Epithelial cell of proximal tubule (primary cell): Measurements from ENCODE around the gene PTGS2. TPM values are rescaled to one million over a fixed set of nuclear protein-coding genes. Genes with fewer than 3 reads are reported as not detected.
"Not testable (repeated sequence)": the region's sequence is repeated elsewhere in the genome, so short reads cannot be mapped to it uniquely, and the experiment has no call there.

Experiments
- DNase-seq: peaks from one replicate; pipeline ENCODE4 v3.0.0-alpha.2; 2011; ENCODE audit warnings: low read depth
- H3K4me3 ChIP-seq: 2 replicates; pipeline ENCODE4 v1.5.1; 2011; ENCODE audit warnings: low read depth, mild to moderate bottlenecking, low read length
- total RNA-seq: library from RNA; depleted of rRNA; stranded (reverse); fragments of >200 nt; gene quantifications from 2 replicates; pipeline ENCODE4 v1.2.3, GENCODE V29; 2015
- TF ChIP-seq, protein P1 (sequence below): conservative IDR thresholded peaks from 2 replicates; pipeline ENCODE4 v1.5.1; 2012; ENCODE audit warnings: low read depth, mild to moderate bottlenecking, low read length

PTGS2 gene
- total RNA-seq, 1 donor from 2014 or later: 4.3 TPM

DNA sequence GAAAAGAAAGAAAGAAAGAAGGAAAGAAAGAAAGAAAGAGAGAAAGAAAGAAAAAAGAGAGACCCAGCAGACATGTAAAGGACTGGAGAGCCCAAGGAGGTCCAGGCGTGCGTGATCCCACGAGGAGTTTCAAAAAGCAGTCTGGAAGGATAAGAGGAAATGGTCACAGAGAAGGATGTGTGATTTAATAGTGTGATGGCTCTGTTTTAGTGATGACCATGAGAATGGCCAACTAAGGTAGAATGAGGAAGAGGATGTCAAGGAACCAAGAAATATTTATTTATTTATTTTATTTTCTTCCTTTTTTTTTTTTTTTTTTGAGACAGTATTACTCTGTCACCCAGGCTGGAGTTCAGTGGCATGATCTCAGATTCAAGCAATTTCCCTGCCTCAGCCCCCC is 25.5 kb downstream of the PTGS2 start:
- TF ChIP-seq, protein P1, sequence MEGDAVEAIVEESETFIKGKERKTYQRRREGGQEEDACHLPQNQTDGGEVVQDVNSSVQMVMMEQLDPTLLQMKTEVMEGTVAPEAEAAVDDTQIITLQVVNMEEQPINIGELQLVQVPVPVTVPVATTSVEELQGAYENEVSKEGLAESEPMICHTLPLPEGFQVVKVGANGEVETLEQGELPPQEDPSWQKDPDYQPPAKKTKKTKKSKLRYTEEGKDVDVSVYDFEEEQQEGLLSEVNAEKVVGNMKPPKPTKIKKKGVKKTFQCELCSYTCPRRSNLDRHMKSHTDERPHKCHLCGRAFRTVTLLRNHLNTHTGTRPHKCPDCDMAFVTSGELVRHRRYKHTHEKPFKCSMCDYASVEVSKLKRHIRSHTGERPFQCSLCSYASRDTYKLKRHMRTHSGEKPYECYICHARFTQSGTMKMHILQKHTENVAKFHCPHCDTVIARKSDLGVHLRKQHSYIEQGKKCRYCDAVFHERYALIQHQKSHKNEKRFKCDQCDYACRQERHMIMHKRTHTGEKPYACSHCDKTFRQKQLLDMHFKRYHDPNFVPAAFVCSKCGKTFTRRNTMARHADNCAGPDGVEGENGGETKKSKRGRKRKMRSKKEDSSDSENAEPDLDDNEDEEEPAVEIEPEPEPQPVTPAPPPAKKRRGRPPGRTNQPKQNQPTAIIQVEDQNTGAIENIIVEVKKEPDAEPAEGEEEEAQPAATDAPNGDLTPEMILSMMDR: no peak
- H3K4me3 ChIP-seq: no peak overlapping the region
- DNase-seq: no peak

DNA sequence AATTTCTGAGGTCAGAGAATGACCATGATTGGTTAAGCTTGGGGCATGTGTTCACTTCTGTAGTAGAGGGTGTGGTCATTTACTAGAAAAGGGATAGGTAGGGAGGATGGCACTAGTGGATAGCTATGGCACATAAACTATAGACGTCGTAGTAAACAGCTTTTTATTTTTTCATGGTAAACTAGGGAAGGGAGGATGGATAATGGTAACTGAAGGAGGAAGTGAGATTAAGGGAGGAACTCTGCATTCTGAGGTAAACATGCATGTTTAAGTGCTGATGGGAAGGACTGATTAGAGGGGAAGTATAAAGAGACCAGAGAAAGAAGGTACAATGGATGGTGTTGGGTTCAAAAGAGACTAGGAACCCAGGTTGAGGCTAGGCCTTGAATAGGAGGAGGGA is 26.9 kb downstream of the PTGS2 start:
- no peak overlapping the region for H3K4me3 ChIP-seq
- TF ChIP-seq, protein P1: no peak
- no peak for DNase-seq

DNA sequence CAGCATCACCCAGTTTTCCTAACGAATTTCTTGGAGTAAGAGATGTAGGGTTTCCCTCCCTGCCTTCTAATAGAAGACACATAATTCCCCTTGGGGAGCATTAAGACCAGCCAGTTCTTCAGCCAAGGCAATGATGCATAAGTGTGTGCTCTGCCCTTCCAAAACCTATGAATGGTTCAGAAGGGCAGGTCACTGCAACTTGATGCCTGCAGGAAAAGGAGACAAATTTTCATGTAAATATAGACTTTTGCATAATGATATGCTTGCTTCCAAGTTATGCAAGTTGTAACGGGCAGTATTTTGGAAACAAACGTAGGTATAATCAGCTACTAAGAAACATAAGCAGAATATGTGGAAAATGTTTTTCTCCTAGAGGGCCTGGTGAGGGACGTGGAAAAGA is 31.6 kb downstream of the PTGS2 start:
- no peak for DNase-seq
- no peak overlapping the region for H3K4me3 ChIP-seq
- TF ChIP-seq, protein P1: no peak

DNA sequence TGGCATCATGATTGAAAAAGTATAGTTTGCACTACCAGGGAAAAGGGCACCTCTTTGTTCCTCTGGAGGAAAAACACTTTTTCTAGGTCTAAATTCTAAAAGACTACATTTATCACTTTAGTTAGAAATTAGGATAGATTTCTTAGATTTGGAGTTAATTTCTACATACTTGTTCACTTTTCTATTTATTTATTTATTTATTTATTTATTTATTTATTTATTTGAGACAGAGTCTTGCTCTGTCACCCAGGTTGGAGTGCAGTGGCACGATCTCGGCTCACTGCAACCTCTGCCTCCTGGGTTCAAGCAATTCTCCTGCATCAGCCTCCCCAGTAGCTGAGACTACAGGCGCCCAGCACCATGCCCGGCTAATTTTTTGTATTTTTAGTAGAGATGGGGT is 32.2 kb downstream of the PTGS2 start:
- H3K4me3 ChIP-seq: not testable (repeated sequence)

DNA sequence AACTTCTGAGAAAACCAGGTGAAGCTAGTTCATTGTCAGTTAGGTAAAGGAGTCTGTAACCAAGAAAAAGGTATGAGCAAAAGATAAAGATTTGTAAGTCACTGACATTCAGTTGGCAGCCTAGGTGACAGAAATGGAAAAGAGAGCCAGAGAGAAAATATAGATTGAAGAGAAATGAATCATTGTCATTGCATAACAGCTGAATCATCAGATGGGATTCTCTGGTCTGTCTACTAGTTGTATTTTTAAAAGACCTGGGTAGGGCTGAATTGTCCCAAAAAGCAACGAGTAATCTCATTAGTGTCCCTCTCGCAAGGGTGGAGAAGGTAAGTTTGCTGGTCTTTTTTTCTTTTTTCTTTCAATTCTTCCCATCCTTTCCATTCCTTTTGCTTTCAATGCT is 36.6 kb downstream of the PTGS2 start:
- TF ChIP-seq, protein P1: no peak
- H3K4me3 ChIP-seq: no peak overlapping the region
- no peak for DNase-seq

More for the DNA sequence above, 32.2 kb downstream of the PTGS2 start:
- DNase-seq: not testable (repeated sequence)

DNA sequence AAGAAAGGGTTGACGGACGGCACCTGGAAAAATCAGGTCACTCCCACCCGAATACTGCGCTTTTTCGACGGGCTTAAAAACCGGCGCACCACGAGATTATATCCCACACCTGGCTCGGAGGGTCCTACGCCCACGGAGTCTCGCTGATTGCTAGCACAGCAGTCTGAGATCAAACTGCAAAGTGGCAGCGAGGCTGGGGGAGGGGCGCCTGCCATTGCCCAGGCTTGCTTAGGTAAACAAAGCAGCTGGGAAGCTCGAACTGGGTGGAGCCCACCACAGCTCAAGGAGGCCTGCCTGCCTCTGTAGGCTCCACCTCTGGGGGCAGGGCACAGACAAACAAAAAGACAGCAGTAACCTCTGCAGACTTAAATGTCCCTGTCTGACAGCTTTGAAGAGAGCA is 42.7 kb downstream of the PTGS2 start:
- not testable (repeated sequence) for H3K4me3 ChIP-seq

DNA sequence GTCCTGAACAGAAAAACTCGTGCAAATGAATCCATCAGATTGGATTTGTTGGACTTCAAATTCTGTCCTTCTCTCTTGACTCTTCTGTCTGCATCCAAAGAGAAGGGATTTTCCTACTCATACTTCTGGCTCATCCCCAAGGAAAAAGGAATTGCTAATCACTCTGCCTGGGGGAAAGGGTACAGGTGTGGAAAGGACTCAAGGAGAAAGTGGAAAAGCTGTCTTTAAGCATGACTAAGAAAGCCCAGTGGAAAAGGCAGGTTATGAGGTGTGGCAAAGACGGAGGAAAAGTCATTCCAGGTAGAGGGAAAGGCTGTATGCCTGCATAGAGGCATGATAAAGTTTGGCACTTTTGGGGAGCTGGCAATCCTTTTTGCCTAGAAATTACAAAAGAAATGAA is 43.4 kb downstream of the PTGS2 start:
- DNase-seq: no peak
- TF ChIP-seq, protein P1: no peak
- no peak overlapping the region for H3K4me3 ChIP-seq

More for the DNA sequence above, 42.7 kb downstream of the PTGS2 start:
- not testable (repeated sequence) for DNase-seq

DNA sequence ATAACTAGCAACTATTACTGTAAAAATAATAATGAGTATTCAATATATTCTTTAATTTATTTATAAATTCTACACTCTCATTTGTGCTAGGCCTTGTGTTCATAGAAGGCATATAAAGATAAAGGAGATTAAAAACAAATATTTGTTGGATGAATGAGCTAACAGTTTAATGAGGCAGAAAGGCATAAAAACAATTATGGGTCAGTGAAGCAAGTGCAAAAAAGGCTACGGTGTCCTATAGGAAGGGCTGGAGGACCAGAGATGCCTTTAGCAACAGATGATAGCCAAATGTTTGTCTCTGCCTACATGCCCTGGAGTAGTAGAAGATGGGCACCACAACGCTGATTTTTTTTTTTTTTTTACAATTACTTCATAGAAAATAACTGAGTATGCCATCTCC is 45.7 kb downstream of the PTGS2 start:
- no peak overlapping the region for H3K4me3 ChIP-seq
- no peak for DNase-seq

More for the DNA sequence above, 45.7 kb downstream of the PTGS2 start:
- TF ChIP-seq, protein P1: no peak
